ENCODE results near the gene SMC3.

DNA sequence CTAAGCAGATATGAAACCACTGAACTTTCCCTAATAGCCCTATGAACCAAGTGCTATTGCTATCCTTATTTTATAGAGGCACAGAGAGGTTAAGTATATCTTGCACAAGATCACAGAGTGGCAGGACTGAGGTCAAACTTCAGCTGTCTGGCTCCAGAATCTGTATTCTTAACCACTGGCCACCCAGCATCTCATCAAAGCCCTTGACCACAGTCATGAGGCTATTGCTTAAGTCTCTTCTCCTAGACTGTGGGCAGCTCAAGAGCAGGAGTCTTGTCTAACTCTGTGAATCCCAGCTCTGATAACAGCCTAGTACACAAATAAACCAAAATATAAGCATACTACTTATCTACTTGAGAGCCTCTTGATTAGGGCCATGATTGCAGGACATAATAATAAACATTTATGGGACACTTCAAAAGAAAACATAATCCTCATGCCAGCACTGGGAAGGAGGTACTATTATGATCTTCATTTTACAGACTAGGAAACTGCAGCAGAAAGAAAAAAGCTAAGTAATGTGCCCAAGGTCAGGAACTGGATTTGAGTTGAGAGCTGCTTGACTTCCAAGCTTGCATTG is 22.4 kb upstream of the SMC3 start:
- TF ChIP-seq POLR2AphosphoS5 (IDR thresholded peaks at IDR 0.05) (no peak), POLR2A (IDR thresholded peaks at IDR 0.05) (no peak)
